OCI-LY7 (cell line): ENCODE data around the gene EPB42.

Source experiments
- EZH2phosphoT487 ChIP-seq: fragments of 200-600 bp; sonication (generic); IDR thresholded peaks from 2 replicates; pipeline ENCODE4 v1.6.1; 2018; ENCODE audit warnings: low read depth, borderline replicate concordance, mild to moderate bottlenecking, mixed run types, antibody characterized with exemption, low read length, moderate library complexity, mixed read lengths
- TF ChIP-seq, protein P1 (sequence below): fragments of 200-600 bp; sonication (generic); conservative IDR thresholded peaks from 2 replicates; pipeline ENCODE4 v1.5.1; 2014; ENCODE audit warnings: mild to moderate bottlenecking, antibody characterized with exemption, low read length, moderate library complexity, mixed read lengths

DNA sequence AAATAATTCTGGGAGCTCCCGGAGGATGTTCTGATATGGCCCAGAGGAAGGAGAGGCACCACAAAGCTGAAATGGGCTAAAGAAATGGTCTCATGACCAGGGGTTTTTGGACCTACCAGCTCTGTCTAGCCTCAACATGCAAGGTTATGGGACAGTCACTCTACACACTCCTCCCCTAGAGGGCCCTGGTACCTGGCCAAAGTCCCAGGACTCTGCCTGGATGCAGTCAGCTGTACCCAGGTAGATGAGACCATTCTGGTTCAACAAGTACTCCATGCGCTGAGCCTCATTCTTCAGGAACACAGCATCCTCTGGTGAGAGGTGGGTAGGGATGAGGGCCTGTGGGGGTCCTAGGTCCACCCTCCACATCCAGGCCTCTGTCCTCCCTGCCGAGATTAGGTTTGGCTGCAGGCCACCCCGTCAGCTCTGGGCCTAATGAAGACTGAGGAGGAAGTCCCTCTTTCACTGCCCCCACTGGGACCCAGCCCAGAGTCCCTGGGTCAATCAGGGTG, 9.5 kb downstream of the EPB42 start:
- TF ChIP-seq, protein P1, sequence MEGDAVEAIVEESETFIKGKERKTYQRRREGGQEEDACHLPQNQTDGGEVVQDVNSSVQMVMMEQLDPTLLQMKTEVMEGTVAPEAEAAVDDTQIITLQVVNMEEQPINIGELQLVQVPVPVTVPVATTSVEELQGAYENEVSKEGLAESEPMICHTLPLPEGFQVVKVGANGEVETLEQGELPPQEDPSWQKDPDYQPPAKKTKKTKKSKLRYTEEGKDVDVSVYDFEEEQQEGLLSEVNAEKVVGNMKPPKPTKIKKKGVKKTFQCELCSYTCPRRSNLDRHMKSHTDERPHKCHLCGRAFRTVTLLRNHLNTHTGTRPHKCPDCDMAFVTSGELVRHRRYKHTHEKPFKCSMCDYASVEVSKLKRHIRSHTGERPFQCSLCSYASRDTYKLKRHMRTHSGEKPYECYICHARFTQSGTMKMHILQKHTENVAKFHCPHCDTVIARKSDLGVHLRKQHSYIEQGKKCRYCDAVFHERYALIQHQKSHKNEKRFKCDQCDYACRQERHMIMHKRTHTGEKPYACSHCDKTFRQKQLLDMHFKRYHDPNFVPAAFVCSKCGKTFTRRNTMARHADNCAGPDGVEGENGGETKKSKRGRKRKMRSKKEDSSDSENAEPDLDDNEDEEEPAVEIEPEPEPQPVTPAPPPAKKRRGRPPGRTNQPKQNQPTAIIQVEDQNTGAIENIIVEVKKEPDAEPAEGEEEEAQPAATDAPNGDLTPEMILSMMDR: no peak
- TF ChIP-seq EZH2phosphoT487: no peak
